Left renal pelvis (tissue), 4 donors: ENCODE data around the gene CLCNKA. TPM values are rescaled to one million over a fixed set of nuclear protein-coding genes. Genes with fewer than 3 reads are reported as not detected.
"Not testable (repeated sequence)": the region's sequence is repeated elsewhere in the genome, so short reads cannot be mapped to it uniquely, and the experiment has no call there.

Experiments used
- DNase-seq, 4 donors: peaks; one replicate each; pipeline ENCODE4 v3.0.0-alpha.2; 2013; ENCODE audit warnings: low read depth in 4 of 4, low spot score in 3 of 4
- polyA plus RNA-seq, 4 donors: library from polyadenylated mRNA; unstranded; fragments of 120-200 nt; gene quantifications; one replicate each; pipeline ENCODE4 v1.2.1, GENCODE V29; 2013; ENCODE audit not compliant: insufficient read length in 4 of 4

The CLCNKA gene
- polyA plus RNA-seq, 4 donors: 1.00 to 22.4 (median 16.8) TPM

GRCh38 chr1:16015960-16016901, 5.6 kb upstream of the CLCNKA start:
- no peak for DNase-seq

GRCh38 chr1:16017076-16017460, 4.8 kb upstream of the CLCNKA start:
- no peak for DNase-seq

- no peak for DNase-seq
These were observed 4.2 kb upstream of the CLCNKA start, which contains the start of gene HSPB7 for GRCh38 chr1:16017461-16018303. Gene HSPB7, minus strand, starts transcription at chr1:16018043. Its CDS starts 80 bp downstream, at chr1:16017963.

- no peak for DNase-seq
These were observed 3.5 kb upstream of the CLCNKA start for GRCh38 chr1:16018308-16018707.

- no peak for DNase-seq
These were observed 2.8 kb upstream of the CLCNKA start for GRCh38 chr1:16018749-16019643.

- DNase-seq: no peak
These were observed 2.1 kb upstream of the CLCNKA start for GRCh38 chr1:16019644-16020277.

- no peak for DNase-seq
These were observed 1.5 kb upstream of the CLCNKA start for GRCh38 chr1:16020325-16020724.

GRCh38 chr1:16020878-16021277, 958 bp upstream of the CLCNKA start:
- DNase-seq: not testable (repeated sequence)

GRCh38 chr1:16022393-16022792, 557 bp downstream of the CLCNKA start:
- DNase-seq: no peak

- DNase-seq: no peak
These were observed 1.3 kb downstream of the CLCNKA start for GRCh38 chr1:16023050-16023653.

GRCh38 chr1:16026302-16026701, 4.5 kb downstream of the CLCNKA start:
- not testable (repeated sequence) for DNase-seq

GRCh38 chr1:16026723-16027484, 5.1 kb downstream of the CLCNKA start:
- DNase-seq: no peak

GRCh38 chr1:16028237-16029002, 6.6 kb downstream of the CLCNKA start:
- no peak for DNase-seq

- not testable (repeated sequence) for DNase-seq
These were observed 7.1 kb downstream of the CLCNKA start for GRCh38 chr1:16029003-16029268.

- no peak for DNase-seq
These were observed 7.5 kb downstream of the CLCNKA start for GRCh38 chr1:16029288-16029687.

- DNase-seq: no peak
These were observed 9.7 kb downstream of the CLCNKA start for GRCh38 chr1:16031551-16031950.

- DNase-seq: peak in 1 of 4 donors; percentile 62
These were observed 10.7 kb downstream of the CLCNKA start for GRCh38 chr1:16032388-16033102.
